Stimulated activated CD4-positive, alpha-beta T cell treated with anti-CD3 and anti-CD28 coated beads, Interleukin-4, amount 100 ng/mL, for 1 hour (primary cell): ENCODE measurements around the gene GTPBP2.
"Not testable (repeated sequence)": the region's sequence is repeated elsewhere in the genome, so short reads cannot be mapped to it uniquely, and the experiment has no call there.

Source experiments
- DNase-seq: peaks from one replicate; pipeline ENCODE4 v3.0.0-alpha.2; 2020

GTPBP2 gene

GRCh38 chr6:43657221-43657802, 28.2 kb upstream of the GTPBP2 start:
- no peak for DNase-seq

GRCh38 chr6:43652822-43653221, 23.8 kb upstream of the GTPBP2 start:
- DNase-seq, result not testable (repeated sequence)

GRCh38 chr6:43648248-43648647, 19.2 kb upstream of the GTPBP2 start:
- DNase-seq, result no peak

- DNase-seq, result no peak
Measured at GRCh38 chr6:43647613-43648012, 18.5 kb upstream of the GTPBP2 start.

- no peak for DNase-seq
Measured at GRCh38 chr6:43645613-43645964, 16.5 kb upstream of the GTPBP2 start.

GRCh38 chr6:43644940-43645612, 16.0 kb upstream of the GTPBP2 start, which contains the start of gene RSPH9:
Gene RSPH9 (plus strand): TSS chr6:43645036. CDS start chr6:43645099, 63 bp downstream.
- DNase-seq, result peak; percentile 69

- DNase-seq, result no peak
Measured at GRCh38 chr6:43639984-43640800, 11.1 kb upstream of the GTPBP2 start.

- DNase-seq, result no peak
Measured at GRCh38 chr6:43636308-43636659, 7.2 kb upstream of the GTPBP2 start.

GRCh38 chr6:43635387-43636307, 6.6 kb upstream of the GTPBP2 start, which contains the start of gene MAD2L1BP:
Gene MAD2L1BP (plus strand): TSS chr6:43635840. CDS start chr6:43635876, 36 bp downstream.
- DNase-seq, result peak; percentile 87

- DNase-seq, result no peak
Measured at GRCh38 chr6:43634702-43635303, 5.7 kb upstream of the GTPBP2 start.

GRCh38 chr6:43633002-43633401, 3.9 kb upstream of the GTPBP2 start:
- DNase-seq, result not testable (repeated sequence)

- DNase-seq, result no peak
Measured at GRCh38 chr6:43630980-43631619, 2.0 kb upstream of the GTPBP2 start.

- DNase-seq, result peak; percentile 81
Measured at GRCh38 chr6:43629505-43630300, 639 bp upstream of the GTPBP2 start.

GRCh38 chr6:43628393-43629103, 516 bp downstream of the GTPBP2 start:
- peak; percentile 51 for DNase-seq

GRCh38 chr6:43627008-43627825, 1.8 kb downstream of the GTPBP2 start:
- no peak for DNase-seq

GRCh38 chr6:43625393-43625992, 3.6 kb downstream of the GTPBP2 start:
- no peak for DNase-seq

GRCh38 chr6:43624786-43625288, 4.2 kb downstream of the GTPBP2 start:
- no peak for DNase-seq
